Measurements from ENCODE around the gene ARHGEF6.
A peak's percentile ranks its signal among the peaks of the same experiment; 100 is the strongest.

ARHGEF6 gene

GRCh38 chrX:136667446-136668168, 113.1 kb downstream of the ARHGEF6 start:
- Mint-ChIP-seq H3K27me3 (ENCODE audit: low read depth) (no peaks in the 10 kb centered on the region), H3K4me1 (ENCODE audit: low read depth) (peaks cover 76% of the 10 kb centered on the region), H3K36me3 (ENCODE audit: low read depth) (peaks cover 71% of the 10 kb centered on the region), H3K27ac (peak overlapping the region; percentile 71), H3K4me3 (peak overlapping the region; percentile 22), H3K9me3 (peaks cover 5% of the 10 kb centered on the region)

GRCh38 chrX:136666088-136666487, 114.6 kb downstream of the ARHGEF6 start:
- H3K27me3 Mint-ChIP-seq (ENCODE audit: low read depth): no peaks in the 10 kb centered on the region
- peaks cover 5% of the 10 kb centered on the region for H3K9me3 Mint-ChIP-seq
- H3K36me3 Mint-ChIP-seq (ENCODE audit: low read depth): peaks cover 67% of the 10 kb centered on the region
- H3K4me3 Mint-ChIP-seq: no peak overlapping the region
- peaks cover 72% of the 10 kb centered on the region for H3K4me1 Mint-ChIP-seq (ENCODE audit: low read depth)
- H3K27ac Mint-ChIP-seq: peak overlapping the region; percentile 6

- no peaks in the 10 kb centered on the region for H3K27me3 Mint-ChIP-seq (ENCODE audit: low read depth)
- H3K9me3 Mint-ChIP-seq: peaks cover 5% of the 10 kb centered on the region
- H3K4me3 Mint-ChIP-seq: peak overlapping the region; percentile 65
- peaks cover 70% of the 10 kb centered on the region for H3K4me1 Mint-ChIP-seq (ENCODE audit: low read depth)
- H3K27ac Mint-ChIP-seq: peak overlapping the region; percentile 89
- H3K36me3 Mint-ChIP-seq (ENCODE audit: low read depth): peaks cover 66% of the 10 kb centered on the region
These were observed 115.4 kb downstream of the ARHGEF6 start for GRCh38 chrX:136665258-136665900.

- peaks cover 69% of the 10 kb centered on the region for H3K36me3 Mint-ChIP-seq (ENCODE audit: low read depth)
- H3K27ac Mint-ChIP-seq: peak overlapping the region; percentile 88
- peaks cover 81% of the 10 kb centered on the region for H3K4me1 Mint-ChIP-seq (ENCODE audit: low read depth)
- no peak overlapping the region for H3K4me3 Mint-ChIP-seq
- peaks cover 5% of the 10 kb centered on the region for H3K9me3 Mint-ChIP-seq
- no peaks in the 10 kb centered on the region for H3K27me3 Mint-ChIP-seq (ENCODE audit: low read depth)
These were observed 117.8 kb downstream of the ARHGEF6 start for GRCh38 chrX:136662976-136663375.

GRCh38 chrX:136662104-136662503, 118.6 kb downstream of the ARHGEF6 start:
- Mint-ChIP-seq H3K36me3 (ENCODE audit: low read depth) (peaks cover 67% of the 10 kb centered on the region), H3K4me1 (ENCODE audit: low read depth) (peaks cover 79% of the 10 kb centered on the region), H3K27me3 (ENCODE audit: low read depth) (no peaks in the 10 kb centered on the region), H3K27ac (peak overlapping the region; percentile 88), H3K9me3 (peaks cover 5% of the 10 kb centered on the region), H3K4me3 (peak overlapping the region; percentile 40)

GRCh38 chrX:136660896-136661295, 119.8 kb downstream of the ARHGEF6 start:
- Mint-ChIP-seq H3K27ac (peak overlapping the region; percentile 91), H3K4me3 (peak overlapping the region; percentile 72), H3K27me3 (ENCODE audit: low read depth) (no peaks in the 10 kb centered on the region), H3K36me3 (ENCODE audit: low read depth) (peaks cover 74% of the 10 kb centered on the region), H3K9me3 (peaks cover 5% of the 10 kb centered on the region), H3K4me1 (ENCODE audit: low read depth) (peaks cover 84% of the 10 kb centered on the region)

- H3K4me3 Mint-ChIP-seq: peak overlapping the region; percentile 98
- peaks cover 5% of the 10 kb centered on the region for H3K9me3 Mint-ChIP-seq
- H3K27ac Mint-ChIP-seq: peak overlapping the region; percentile 91
- H3K4me1 Mint-ChIP-seq (ENCODE audit: low read depth): peaks cover 83% of the 10 kb centered on the region
- peaks cover 77% of the 10 kb centered on the region for H3K36me3 Mint-ChIP-seq (ENCODE audit: low read depth)
- H3K27me3 Mint-ChIP-seq (ENCODE audit: low read depth): no peaks in the 10 kb centered on the region
These were observed 121.6 kb downstream of the ARHGEF6 start for GRCh38 chrX:136659174-136659573.

- peak overlapping the region; percentile 91 for H3K27ac Mint-ChIP-seq
- H3K27me3 Mint-ChIP-seq (ENCODE audit: low read depth): no peaks in the 10 kb centered on the region
These were observed 122.6 kb downstream of the ARHGEF6 start for GRCh38 chrX:136658151-136658550.

GRCh38 chrX:136656361-136656964, 124.3 kb downstream of the ARHGEF6 start:
- no peaks in the 10 kb centered on the region for H3K9me3 Mint-ChIP-seq
- peak overlapping the region; percentile 98 for H3K4me3 Mint-ChIP-seq
- peaks cover 84% of the 10 kb centered on the region for H3K4me1 Mint-ChIP-seq (ENCODE audit: low read depth)
- peak overlapping the region; percentile 91 for H3K27ac Mint-ChIP-seq
- peaks cover 92% of the 10 kb centered on the region for H3K36me3 Mint-ChIP-seq (ENCODE audit: low read depth)
- no peaks in the 10 kb centered on the region for H3K27me3 Mint-ChIP-seq (ENCODE audit: low read depth)

More at GRCh38 chrX:136658151-136658550, 122.6 kb downstream of the ARHGEF6 start:
- H3K36me3 Mint-ChIP-seq (ENCODE audit: low read depth): peaks cover 81% of the 10 kb centered on the region
- peaks cover 86% of the 10 kb centered on the region for H3K4me1 Mint-ChIP-seq (ENCODE audit: low read depth)
- H3K4me3 Mint-ChIP-seq: peak overlapping the region; percentile 98
- no peaks in the 10 kb centered on the region for H3K9me3 Mint-ChIP-seq

- peaks cover 54% of the 10 kb centered on the region for H3K4me1 Mint-ChIP-seq (ENCODE audit: low read depth)
- H3K36me3 Mint-ChIP-seq (ENCODE audit: low read depth): peaks cover 91% of the 10 kb centered on the region
These were observed 127.7 kb downstream of the ARHGEF6 start for GRCh38 chrX:136652822-136653723.

GRCh38 chrX:136650811-136651210, 129.9 kb downstream of the ARHGEF6 start:
- peak overlapping the region; percentile 98 for H3K4me3 Mint-ChIP-seq
- peaks cover 73% of the 10 kb centered on the region for H3K36me3 Mint-ChIP-seq (ENCODE audit: low read depth)
- no peaks in the 10 kb centered on the region for H3K27me3 Mint-ChIP-seq (ENCODE audit: low read depth)
- H3K9me3 Mint-ChIP-seq: no peaks in the 10 kb centered on the region
- peaks cover 51% of the 10 kb centered on the region for H3K4me1 Mint-ChIP-seq (ENCODE audit: low read depth)
- peak overlapping the region; percentile 92 for H3K27ac Mint-ChIP-seq

More at GRCh38 chrX:136652822-136653723, 127.7 kb downstream of the ARHGEF6 start:
- Mint-ChIP-seq H3K4me3 (peak overlapping the region; percentile 98), H3K9me3 (no peaks in the 10 kb centered on the region), H3K27ac (peak overlapping the region; percentile 92), H3K27me3 (ENCODE audit: low read depth) (no peaks in the 10 kb centered on the region)

- H3K27ac Mint-ChIP-seq: peak within 1 kb of the TSS; percentile 95
- no peaks in the 10 kb centered on the region for H3K27me3 Mint-ChIP-seq (ENCODE audit: low read depth)
- H3K36me3 Mint-ChIP-seq (ENCODE audit: low read depth): peaks cover 47% of the 10 kb centered on the region
- peak within 1 kb of the TSS; percentile 98 for H3K4me3 Mint-ChIP-seq
- H3K4me1 Mint-ChIP-seq (ENCODE audit: low read depth): peaks cover 39% of the 10 kb centered on the region
- H3K9me3 Mint-ChIP-seq: no peaks in the 10 kb centered on the region
These were observed 132.9 kb downstream of the ARHGEF6 start, which contains the start of gene CD40LG for GRCh38 chrX:136647677-136648360. Gene CD40LG (plus strand): TSS chrX:136648158. CDS start chrX:136648249, 91 bp downstream.

- peak overlapping the region; percentile 95 for H3K27ac Mint-ChIP-seq
- H3K9me3 Mint-ChIP-seq: no peaks in the 10 kb centered on the region
- no peaks in the 10 kb centered on the region for H3K27me3 Mint-ChIP-seq (ENCODE audit: low read depth)
- peak overlapping the region; percentile 98 for H3K4me3 Mint-ChIP-seq
- H3K4me1 Mint-ChIP-seq (ENCODE audit: low read depth): peaks cover 42% of the 10 kb centered on the region
- peaks cover 40% of the 10 kb centered on the region for H3K36me3 Mint-ChIP-seq (ENCODE audit: low read depth)
These were observed 134.0 kb downstream of the ARHGEF6 start for GRCh38 chrX:136646602-136647239.
